Caki2 (cell line): ENCODE measurements around the gene INSYN2B. TPM values are rescaled to one million over a fixed set of nuclear protein-coding genes. Genes with fewer than 3 reads are reported as not detected.
"Not testable (repeated sequence)": the region's sequence is repeated elsewhere in the genome, so short reads cannot be mapped to it uniquely, and the experiment has no call there.

Source experiments
- DNase-seq: peaks from one replicate; pipeline ENCODE4 v3.0.0-alpha.2; 2015; ENCODE audit warnings: low read depth
- in situ Hi-C: cut with HindIII; loops from 2 replicates; pipeline ENCODE4 v1.10.0; 2016; ENCODE audit warnings: low sequenced_read_pairs, low pct_unique_long_range_greater_than_20kb, mixed read lengths
- total RNA-seq: library from RNA; depleted of rRNA; stranded (reverse); fragments of >200 nt; shearing (Covaris generic); gene quantifications from 2 replicates; pipeline ENCODE4 v1.2.3, GENCODE V29; 2014; ENCODE audit warnings: low replicate concordance

Gene INSYN2B
- total RNA-seq, 1 experiment from 2014 or later = 4.9 TPM

DNA sequence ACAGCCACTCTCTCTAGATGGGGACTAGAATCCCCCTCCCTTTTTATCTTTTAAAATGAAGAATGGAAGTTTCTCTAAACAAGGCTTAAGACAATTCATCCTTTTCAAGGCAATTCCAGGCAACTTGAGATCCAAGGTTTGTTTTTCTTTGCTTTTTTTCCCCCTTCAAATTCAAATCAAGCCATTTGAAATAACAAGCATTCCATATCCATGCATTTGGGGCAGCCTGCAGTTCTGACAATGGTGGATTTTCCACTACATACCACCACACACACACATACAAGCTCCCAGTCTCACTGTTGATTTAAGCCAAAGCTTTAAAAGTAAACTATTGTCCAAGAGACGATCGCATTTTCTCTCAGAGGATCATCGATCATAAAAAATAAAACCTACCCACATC lies 424 bp downstream of the INSYN2B start:
- DNase-seq = peak; percentile 11
- in situ Hi-C loops = loop anchor here (5.0 kb wide), 1 partner anchor 283 kb away; no protein-coding TSS in a partner anchor

DNA sequence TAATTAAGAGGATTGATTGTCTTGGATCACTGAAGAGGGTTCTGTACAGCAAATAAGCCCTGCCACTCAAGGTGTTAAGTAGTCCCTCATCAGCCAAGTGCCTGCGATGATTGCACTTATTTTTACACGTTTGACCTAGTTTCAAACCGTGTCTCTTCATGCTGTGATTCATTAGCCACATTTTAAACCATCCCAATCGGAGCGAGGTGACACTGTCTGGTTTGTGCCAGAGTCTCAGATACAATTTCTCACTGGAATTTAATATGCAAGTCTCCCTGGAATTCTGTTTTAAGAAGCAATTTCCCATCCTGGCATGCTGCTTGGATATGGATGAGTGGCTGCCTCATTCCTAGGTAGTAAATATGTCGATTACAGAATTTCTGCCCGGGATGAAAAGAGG lies 1.6 kb downstream of the INSYN2B start:
- in situ Hi-C loops = no loop called here
- peak; percentile 68 for DNase-seq

DNA sequence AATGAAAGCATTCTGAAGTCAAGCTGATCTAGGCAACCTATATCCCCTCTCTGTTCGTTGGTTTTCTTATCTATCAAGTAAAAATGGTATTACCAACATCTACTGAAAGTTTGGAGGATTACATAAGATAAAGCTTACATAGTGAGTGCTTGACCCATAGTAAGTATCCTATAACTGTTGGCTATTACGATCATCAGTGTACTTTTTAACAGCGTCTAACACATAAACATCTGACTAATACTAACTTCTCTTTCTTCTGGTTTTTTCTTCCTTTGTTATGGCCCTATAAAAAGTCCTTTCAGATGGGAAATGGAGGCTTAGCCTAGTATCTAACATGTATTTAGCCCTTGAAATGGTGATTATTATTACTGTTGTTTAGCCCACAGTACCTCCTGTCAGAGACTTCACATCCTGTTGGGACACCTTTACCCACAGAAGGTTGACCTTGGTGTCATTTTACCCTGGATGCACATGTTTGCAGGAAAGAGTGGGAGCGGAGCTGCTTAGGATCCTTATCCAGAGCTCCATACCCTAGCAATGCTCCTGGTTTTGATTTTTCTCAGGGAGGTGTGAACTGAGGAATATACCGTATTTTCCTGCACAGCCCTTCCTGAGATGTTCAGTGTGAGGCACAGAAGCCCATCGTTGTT lies 6.0 kb downstream of the INSYN2B start:
- no peak for DNase-seq
- in situ Hi-C loops = no loop called here

DNA sequence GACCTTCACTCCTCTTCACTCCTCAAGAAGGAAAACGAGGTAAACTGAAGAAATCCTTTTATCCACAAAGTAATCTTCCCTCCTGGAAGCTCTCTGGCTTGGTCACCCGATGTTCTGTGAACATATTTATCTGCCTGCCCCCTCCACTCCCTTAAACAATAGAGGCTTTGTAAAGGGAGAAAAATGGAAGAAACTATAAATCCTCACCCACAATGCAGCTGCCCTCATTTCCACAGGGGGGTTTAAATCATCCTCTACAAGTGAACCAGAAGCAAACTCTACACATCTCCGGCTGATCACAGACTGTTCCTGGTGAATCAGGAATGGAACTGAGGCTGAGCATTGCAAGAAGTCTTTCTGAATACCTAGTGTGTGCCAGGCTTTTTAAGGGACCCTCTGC lies 7.2 kb downstream of the INSYN2B start:
- in situ Hi-C loops = no loop called here
- DNase-seq = no peak

DNA sequence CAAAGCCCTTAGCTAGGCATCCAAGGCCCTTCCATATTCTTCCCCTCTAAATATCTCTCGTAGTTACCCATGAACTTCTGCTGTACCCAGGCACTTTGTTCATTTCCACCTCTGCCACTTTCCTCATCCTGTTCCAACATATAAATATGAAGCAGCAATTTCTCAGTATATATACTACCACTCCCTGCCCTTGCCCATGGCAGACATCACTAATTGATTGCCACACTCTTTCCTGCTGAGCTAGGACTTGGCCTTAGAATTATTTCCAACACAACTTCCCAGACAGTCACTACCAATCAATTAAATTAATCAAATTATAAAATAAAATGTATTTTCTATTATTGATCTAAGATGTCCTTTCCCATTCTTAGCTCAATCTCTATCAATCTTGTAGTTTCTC lies 8.5 kb downstream of the INSYN2B start:
- in situ Hi-C loops = no loop called here
- DNase-seq = no peak

DNA sequence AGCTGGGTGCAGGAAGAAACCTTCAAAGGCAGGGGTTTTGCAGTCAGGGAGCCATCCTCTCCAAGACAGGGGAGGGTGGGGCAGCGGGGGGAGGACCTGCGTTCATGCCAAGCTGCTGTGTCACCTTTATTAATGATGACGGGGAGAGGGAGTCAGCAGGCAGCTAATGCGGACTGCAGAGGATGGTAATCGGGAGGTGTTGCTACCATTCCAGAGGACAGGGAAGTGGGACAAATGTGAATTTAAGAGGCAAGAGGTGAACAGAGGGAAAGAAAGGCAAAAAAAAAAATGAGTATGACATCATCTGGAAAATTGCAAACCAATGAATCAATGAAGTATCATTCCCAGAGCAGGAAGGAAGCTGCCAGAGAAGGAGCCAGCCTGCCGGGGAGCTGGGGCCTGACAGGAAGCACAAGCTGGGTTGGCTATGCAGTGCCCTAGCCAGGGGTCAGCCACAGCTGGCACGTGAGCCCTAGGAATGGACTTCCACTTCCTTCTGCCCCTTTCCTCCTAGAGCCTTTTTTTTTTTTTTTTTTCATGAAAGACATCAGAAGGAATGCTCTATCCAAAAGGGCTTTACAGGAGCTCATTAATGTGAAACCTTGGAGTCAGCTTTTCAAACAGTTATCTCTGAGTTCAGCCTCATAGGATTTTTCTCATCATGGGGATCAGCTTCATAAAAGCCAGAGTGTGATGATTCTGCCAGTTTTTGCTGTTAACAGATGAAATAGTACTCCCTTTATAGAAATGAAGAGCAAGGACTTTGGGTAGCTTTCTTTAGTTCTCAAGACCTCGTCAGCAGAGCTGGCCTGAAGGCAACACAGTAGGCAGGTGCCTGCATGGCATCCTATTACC lies 9.2 kb downstream of the INSYN2B start:
- in situ Hi-C loops = no loop called here
- peak; percentile 96 for DNase-seq

DNA sequence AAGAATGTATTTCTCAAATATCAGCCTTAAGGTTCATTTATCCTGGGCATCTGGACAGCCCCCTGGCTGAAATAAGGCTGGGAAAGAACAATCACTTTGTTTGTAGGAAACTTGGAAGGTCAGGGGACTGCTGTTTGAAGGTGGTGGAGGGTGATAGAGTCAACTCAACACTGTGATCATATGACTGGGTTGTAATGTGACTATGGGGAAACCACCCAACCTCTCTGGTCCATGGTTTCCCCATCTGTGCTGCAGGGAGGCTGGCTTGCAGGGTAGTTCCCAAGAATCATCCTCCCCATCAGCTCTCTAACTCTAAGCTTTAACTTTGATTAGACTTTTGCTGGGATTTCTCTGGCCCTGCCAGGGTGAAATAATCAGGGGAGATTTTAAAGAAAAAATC lies 10.0 kb downstream of the INSYN2B start:
- DNase-seq = no peak
- in situ Hi-C loops = no loop called here

DNA sequence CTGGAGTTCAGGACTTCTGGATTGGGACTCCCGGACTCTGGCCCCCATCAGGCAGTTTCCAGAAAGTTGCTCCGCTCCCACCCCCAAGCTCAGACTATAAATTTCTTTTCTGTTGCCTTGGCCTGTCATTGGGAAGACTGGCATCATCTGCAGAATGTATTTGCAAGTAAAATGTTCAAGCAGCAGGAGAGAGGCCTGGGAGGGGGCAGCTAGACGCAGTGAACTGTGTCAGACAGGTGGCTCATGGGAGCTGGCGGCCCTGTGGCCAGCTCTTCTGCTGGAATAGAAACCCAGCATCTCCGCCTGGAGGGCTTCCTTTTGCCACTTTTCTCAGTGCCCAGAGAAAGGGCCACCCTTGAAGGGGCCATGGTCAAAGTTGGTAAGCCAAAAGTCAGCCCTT lies 16.0 kb downstream of the INSYN2B start:
- in situ Hi-C loops = no loop called here
- DNase-seq = no peak

DNA sequence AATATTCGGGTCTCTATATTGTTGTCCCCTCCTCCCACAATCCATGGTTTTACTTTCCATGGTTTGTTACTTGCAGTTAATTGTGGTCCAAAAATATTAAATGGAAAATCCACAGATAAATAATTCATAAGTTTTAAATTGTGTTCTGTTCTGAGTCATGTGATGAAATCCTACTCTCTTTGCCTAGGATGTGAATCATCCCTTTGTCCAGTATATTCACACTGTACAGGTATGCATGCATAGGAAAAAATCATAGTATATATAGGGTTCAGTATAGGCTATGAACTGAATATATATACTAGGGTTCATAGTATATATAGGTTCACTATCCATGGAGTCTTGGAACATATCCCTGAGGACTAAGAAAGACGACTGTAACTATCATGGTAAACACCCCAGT lies 19.6 kb downstream of the INSYN2B start:
- in situ Hi-C loops = no loop called here
- no peak for DNase-seq

DNA sequence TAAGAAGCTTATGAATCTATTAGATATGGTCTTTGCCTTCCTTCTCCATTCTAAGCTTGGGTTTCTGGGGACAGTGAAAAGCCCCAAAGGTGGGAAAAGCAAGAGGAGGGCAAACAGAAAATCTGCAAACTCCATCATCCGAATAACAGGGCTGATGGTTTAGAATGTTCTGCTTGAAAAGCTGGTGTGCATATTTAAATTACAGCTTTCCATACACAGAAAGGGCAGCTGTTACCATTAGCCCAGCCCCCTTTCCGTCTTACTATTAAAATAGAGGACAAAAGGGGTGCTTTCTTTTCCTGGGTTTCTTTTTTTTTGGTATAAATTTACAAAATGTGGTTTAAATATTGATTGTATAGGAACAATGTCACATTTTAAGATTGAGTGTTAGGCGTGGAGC lies 22.0 kb downstream of the INSYN2B start:
- no peak for DNase-seq
- in situ Hi-C loops = no loop called here

DNA sequence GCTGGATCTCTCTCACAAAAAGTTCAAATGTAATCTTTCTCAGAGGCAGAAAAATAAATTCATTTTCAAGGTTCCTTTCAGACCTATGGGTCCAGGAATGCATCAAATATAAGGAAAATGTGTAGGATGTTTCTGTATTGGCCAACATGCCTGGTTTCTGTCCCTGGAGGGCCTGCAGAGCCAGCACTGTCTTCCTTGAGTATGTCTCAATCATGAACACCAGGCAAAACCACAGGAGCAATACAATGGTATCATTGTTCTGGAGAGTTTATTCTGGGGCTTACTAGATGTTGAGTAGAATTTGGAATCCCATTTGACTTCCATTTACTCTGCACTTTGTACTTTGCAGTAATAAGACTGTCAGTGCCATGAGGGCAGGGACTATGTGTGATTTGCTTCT lies 23.5 kb downstream of the INSYN2B start:
- no peak for DNase-seq
- in situ Hi-C loops = no loop called here

DNA sequence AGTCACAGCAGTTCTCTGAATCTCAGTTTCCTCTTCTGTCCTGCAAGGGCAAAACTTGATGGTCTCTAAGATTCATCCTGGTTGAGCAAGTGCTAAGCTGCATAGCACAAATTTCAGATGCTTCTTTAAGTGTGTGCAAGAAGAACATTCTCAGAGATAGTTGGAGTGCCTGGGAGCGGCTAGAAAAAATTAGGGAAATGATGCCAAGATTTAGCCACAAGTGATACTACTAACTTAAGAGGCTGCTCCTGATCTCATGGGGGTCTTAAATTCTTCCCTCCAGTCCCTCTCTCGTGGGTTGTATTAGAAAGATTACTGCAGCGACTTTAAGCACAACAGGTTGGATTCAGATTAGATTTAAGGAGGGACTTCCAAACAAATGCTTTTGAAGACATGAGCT lies 24.2 kb downstream of the INSYN2B start:
- in situ Hi-C loops = no loop called here

DNA sequence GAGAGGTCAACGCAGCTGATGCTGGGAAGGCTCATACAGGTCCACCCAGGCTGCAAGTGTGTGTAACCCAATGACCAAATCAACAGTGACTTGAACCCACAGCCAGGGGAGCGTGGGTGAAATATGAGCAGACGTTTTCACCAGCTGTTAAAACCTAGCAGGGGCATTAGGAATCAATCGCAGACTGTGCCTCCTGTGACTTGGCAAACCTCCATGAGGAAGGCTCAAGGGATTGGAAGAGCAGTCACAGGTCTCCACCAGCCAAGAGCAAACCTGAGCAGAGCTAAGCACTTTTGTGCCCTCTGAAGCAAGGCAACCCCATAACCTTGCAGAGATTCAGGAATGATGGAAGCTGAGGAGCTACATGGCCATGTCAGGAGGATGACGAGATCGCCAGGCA lies 25.5 kb downstream of the INSYN2B start:
- DNase-seq = no peak

More for the DNA sequence above, 24.2 kb downstream of the INSYN2B start:
- DNase-seq = no peak

DNA sequence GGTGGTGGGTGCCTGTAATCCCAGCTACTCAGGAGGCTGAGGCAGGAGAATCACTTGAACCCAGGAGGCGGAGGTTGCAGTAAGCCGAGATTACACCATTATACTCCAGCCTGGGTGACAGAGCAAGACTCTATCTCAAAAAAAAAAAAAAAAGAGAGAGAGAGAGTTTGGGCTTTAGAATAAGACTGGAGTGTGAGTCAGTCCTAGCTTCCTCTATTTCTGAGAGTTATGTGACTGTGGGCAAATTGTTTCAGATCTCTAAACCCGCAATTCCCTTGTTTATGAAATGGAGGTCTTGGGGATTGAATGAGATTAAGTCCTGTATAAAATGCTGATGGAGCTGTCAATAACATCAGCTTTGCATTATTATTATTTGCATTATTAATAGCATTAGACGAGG lies 27.1 kb downstream of the INSYN2B start:
- in situ Hi-C loops = not testable (repeated sequence)

More for the DNA sequence above, 25.5 kb downstream of the INSYN2B start:
- in situ Hi-C loops = no loop called here

DNA sequence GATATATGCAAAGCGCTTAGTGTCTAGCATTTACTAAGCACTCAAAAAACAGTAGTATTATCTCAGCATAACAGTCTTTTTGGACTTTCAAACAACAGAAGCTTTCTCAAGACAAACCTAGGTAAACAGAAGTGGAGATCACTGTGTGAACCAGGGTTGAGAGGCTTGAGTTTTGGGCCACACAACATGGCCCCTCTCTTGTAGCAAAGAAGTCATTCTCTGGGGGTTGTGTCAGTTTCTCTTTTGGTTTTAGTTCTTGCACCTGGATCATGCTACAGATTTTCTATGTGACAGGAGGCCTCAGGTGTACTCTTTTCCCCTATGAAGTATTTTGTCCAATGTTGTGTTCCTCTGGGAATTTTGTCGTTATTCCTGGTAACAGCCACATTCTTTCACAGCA lies 30.0 kb downstream of the INSYN2B start:
- no peak for DNase-seq
- in situ Hi-C loops = no loop called here

More for the DNA sequence above, 27.1 kb downstream of the INSYN2B start:
- not testable (repeated sequence) for DNase-seq

DNA sequence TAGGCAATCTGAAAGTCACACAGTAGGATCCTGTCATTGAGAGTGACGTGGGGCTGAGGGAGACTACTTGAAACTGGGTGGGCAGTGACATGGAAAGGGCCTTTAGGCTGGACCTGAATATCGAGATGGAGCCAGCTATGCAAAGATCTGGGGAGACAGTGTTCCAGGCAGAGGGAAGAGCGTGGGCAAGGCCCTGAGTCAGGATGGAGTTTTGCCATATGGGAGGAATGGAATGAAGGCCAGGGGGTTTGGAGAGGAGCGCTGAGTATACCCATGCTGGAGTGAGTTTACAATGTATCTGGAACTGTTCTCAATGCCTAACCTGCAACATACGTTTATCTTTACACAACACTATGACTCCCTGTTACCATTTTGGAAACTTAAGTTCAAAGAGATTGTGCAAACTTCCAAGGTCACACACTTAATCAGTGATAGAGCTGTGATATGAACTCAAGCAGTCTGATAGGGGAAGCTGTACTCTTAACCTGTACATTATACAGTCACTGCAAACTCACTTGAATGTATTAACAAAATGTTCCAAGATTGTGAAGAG lies 33.5 kb downstream of the INSYN2B start:
- in situ Hi-C loops = no loop called here
- DNase-seq = no peak

DNA sequence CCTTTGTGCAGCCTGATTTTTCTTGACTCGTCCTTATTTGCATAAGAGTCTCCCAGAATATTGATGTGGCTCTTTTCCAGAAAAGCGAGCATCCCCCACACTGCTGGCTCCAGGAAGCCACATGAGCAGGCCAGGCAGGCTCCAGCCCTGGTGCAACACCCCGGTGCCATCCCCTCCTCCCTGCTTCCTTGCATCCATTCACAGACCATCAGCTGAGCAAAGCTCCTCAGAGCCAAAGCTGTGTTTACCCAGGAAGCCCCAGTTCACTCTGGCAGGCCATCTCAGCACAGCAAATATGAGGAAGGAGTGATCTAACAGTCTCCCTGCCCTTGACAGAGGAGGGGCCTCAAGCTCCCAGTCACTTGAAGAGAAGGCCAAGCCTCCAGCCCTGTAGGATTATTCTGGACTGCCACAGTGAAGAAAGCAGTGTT lies 34.4 kb downstream of the INSYN2B start:
- in situ Hi-C loops = no loop called here
- DNase-seq = peak; percentile 60

DNA sequence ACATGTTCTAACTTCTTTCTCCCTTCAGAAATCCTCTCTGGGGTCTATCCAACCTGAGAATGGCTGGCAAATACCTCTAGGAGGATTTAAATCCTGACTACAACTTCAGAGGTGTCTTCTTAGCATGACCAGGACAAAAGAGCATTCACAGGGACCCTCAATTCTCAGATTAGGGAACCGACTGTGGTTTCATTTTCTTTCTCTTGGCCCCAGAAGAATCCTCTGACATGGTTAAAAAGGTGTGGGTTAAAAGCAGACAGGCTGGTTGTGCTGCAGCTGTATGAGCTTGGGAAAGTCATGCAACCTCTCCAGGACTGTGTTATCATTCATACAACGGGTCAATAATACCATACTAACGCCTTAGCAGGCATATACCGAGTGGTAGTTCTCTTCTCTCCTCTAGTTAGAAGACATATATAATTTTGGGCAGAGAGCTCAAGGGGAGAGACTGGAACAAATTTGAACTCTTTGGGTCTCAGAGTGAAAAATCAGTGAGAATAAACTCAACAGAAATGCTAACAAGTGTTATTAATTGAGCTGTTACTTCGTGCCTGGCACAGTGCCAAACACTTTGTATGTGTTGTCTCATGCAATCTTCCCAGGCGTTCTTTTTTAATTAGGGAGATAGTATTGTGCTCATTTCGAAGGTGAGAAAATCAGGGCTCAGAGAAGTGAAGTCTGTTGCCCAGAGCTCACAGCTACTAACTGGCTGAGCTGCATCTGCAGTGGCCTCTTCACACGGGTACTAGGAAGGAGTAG lies 35.2 kb downstream of the INSYN2B start:
- no peak for DNase-seq
- in situ Hi-C loops = no loop called here

DNA sequence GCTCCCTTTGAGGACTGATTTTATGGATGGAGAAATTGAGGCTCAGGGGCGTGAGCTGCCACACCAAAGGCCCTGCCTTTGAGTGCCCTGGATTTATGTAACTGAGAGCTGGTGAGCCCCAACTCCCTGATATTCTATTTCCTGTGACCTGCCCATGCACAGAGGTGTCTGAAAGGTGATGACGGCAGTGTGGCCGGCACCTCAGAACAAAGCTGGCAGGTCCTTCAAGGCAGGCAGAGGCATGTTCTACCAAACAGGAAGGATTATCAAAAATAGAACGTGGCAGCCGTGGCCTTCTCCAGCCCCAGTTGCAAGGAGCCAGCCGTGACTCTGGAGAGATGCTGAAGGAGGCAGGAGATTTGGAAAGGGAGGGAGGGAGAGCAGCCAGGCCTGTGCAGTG lies 36.2 kb downstream of the INSYN2B start:
- in situ Hi-C loops = no loop called here
- DNase-seq = no peak
